Neural cell (in vitro differentiated cells): ENCODE data around the gene REST.

Experiments
- EP300 ChIP-seq: fragments of 450-650 bp; conservative IDR thresholded peaks from 2 replicates; pipeline ENCODE4 v1.6.1; 2014; ENCODE audit warnings: antibody characterized with exemption, mild to moderate bottlenecking, moderate library complexity; ENCODE audit not compliant: poor library complexity, severe bottlenecking
- RAD21 ChIP-seq: fragments of 450-650 bp; conservative IDR thresholded peaks from 2 replicates; pipeline ENCODE4 v1.6.1; 2014; ENCODE audit warnings: antibody characterized with exemption, mild to moderate bottlenecking, moderate library complexity
- SMC3 ChIP-seq: fragments of 450-650 bp; conservative IDR thresholded peaks from 2 replicates; pipeline ENCODE4 v1.6.1; 2014; ENCODE audit warnings: antibody characterized with exemption, mild to moderate bottlenecking, moderate library complexity; ENCODE audit not compliant: poor library complexity
- TAF1 ChIP-seq: IDR thresholded peaks from 2 replicates; pipeline ENCODE4 v1.6.1; 2012; ENCODE audit warnings: low read depth
- TF ChIP-seq, protein P1 (sequence below): fragments of 450-650 bp; IDR thresholded peaks from 2 replicates; pipeline ENCODE4 v1.5.1; 2014; ENCODE audit warnings: antibody characterized with exemption, mild to moderate bottlenecking, moderate library complexity; ENCODE audit not compliant: poor library complexity, severe bottlenecking
- TF ChIP-seq, protein P2 (sequence below): IDR thresholded peaks from 2 replicates; pipeline ENCODE4 v1.6.1; 2012; ENCODE audit warnings: borderline replicate concordance

DNA sequence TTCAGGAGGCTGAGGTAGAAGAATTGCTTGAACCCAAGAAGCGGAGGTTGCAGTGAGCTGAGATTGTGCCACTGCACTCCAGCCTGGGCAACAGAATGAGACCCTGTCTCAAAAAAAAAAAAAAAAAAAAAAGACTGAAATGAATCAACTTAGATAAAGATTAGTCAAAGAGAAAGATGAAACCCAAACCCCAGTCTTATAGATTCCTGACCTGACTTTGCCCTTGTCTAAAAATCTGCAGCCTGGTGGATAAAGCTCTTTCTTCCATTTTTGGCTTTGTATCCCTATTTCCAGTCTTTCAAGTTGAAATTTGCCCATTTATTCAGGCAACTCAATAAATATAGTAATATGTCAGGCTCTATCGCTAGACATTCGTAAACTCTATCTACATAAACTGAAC lies 46.9 kb upstream of the REST start:
- TF ChIP-seq, protein P1, sequence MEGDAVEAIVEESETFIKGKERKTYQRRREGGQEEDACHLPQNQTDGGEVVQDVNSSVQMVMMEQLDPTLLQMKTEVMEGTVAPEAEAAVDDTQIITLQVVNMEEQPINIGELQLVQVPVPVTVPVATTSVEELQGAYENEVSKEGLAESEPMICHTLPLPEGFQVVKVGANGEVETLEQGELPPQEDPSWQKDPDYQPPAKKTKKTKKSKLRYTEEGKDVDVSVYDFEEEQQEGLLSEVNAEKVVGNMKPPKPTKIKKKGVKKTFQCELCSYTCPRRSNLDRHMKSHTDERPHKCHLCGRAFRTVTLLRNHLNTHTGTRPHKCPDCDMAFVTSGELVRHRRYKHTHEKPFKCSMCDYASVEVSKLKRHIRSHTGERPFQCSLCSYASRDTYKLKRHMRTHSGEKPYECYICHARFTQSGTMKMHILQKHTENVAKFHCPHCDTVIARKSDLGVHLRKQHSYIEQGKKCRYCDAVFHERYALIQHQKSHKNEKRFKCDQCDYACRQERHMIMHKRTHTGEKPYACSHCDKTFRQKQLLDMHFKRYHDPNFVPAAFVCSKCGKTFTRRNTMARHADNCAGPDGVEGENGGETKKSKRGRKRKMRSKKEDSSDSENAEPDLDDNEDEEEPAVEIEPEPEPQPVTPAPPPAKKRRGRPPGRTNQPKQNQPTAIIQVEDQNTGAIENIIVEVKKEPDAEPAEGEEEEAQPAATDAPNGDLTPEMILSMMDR: no peak
- TF ChIP-seq, protein P2, sequence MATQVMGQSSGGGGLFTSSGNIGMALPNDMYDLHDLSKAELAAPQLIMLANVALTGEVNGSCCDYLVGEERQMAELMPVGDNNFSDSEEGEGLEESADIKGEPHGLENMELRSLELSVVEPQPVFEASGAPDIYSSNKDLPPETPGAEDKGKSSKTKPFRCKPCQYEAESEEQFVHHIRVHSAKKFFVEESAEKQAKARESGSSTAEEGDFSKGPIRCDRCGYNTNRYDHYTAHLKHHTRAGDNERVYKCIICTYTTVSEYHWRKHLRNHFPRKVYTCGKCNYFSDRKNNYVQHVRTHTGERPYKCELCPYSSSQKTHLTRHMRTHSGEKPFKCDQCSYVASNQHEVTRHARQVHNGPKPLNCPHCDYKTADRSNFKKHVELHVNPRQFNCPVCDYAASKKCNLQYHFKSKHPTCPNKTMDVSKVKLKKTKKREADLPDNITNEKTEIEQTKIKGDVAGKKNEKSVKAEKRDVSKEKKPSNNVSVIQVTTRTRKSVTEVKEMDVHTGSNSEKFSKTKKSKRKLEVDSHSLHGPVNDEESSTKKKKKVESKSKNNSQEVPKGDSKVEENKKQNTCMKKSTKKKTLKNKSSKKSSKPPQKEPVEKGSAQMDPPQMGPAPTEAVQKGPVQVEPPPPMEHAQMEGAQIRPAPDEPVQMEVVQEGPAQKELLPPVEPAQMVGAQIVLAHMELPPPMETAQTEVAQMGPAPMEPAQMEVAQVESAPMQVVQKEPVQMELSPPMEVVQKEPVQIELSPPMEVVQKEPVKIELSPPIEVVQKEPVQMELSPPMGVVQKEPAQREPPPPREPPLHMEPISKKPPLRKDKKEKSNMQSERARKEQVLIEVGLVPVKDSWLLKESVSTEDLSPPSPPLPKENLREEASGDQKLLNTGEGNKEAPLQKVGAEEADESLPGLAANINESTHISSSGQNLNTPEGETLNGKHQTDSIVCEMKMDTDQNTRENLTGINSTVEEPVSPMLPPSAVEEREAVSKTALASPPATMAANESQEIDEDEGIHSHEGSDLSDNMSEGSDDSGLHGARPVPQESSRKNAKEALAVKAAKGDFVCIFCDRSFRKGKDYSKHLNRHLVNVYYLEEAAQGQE: no peak
- TF ChIP-seq TAF1: no peak
- no peak for TF ChIP-seq RAD21
- no peak for TF ChIP-seq SMC3
- TF ChIP-seq EP300: no peak
